IPS-11a (cell line): Measurements from ENCODE around the gene C16orf87.

Experiments used
- H3K4me3 ChIP-seq: one replicate; pipeline ENCODE4 v1.5.1; 2013; ENCODE audit warnings: low read depth, low read length, control low read depth

The C16orf87 gene

DNA sequence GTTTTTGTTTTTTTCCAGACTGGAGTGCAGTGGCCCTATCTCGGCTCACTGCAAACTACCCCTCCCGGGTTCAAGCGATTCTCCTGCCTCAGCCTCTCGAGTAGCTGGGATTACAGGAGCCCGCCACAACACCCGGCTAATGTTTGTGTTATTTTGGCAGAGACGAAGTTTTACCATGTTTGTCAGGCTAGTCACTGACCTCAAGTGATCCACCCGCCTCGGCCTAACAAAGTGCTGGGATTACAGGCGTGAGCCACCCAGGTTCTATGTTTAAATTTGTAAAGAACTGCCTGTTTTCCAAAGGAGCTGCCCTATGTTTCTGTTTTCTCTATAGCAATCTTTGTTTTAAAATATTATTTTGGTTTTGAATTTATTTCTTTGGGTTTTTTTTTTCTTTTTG is 13.8 kb upstream of the C16orf87 start:
- H3K4me3 ChIP-seq: no peak overlapping the region

GRCh38 chr16:46843898-46844642 is 13.1 kb upstream of the C16orf87 start:
- H3K4me3 ChIP-seq: no peak overlapping the region

DNA sequence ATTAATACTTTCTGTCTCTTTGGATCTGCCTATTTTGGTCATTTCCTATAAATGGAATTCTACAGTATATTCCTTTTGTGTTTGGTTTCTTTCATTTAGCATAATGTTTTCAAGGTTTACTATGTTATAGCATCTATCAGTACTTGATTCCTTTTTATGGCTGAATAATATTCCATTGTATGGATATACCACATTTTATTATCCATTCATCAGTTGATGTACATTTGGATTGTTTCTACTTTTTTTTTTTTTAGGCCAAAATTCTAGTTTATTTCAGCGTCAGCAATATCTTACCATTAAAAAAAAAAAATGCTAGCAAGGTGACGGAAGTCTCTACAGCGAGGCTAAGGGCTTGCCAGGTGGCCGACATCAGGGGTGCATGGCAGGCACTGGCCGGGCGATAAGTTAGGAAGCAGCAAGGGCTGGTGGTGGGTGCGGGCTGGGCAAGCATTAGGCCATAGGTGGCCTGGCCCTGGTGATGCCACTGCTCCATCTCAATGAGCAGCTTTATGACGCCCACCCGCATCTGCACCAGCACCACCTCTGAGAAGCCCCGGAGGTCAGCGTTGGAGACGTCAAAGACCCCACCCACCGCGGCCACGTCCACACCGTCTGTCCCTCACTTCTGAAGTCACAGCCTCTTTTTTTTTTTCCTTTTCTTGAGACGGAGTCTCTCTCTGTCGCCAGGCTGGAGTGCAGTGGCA is 11.4 kb upstream of the C16orf87 start:
- H3K4me3 ChIP-seq: no peak overlapping the region

DNA sequence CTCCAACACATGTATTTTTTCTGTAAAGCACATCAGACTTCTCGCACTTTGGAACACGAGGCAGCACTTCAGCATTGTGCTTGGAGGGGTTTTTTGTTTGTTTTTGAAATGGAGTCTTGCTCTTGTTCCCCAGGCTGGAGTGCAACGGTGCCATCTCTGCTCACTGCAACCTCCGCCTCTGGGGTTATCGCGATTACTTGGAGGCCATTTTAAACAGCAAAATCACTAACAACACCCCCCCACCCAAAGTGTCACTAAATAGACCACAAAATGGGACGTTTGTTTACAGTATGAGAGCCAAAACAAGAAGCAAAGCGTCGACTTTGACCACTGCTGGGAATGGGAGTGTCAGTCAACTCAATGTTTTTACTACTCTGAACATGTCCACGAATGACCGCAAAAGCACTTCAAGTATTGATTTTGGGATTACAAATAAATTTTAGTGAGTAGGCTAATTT is 9.0 kb upstream of the C16orf87 start:
- H3K4me3 ChIP-seq: no peak overlapping the region

GRCh38 chr16:46836534-46837530 is 5.9 kb upstream of the C16orf87 start:
- H3K4me3 ChIP-seq: no peak overlapping the region

DNA sequence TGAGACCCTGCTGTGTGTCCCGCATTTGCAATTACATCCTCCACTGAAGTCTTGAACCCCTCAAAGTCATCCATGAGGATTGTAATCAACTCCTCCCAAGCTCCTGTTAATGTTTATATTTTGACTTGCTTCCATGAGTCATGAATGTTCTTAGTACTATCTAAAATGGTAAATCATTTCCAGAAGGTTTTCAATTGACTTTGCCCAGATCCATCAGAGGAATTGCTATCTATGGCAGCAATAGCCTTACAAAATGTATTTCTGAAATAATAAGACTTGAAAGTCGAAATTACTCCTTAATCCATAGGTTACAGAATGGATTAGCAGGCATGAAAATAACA is 2.5 kb upstream of the C16orf87 start:
- H3K4me3 ChIP-seq: no peak overlapping the region

GRCh38 chr16:46832757-46833459 is 1.9 kb upstream of the C16orf87 start:
- H3K4me3 ChIP-seq: no peak overlapping the region

GRCh38 chr16:46830417-46830901 is 521 bp downstream of the C16orf87 start:
- H3K4me3 ChIP-seq: peak overlapping the region; percentile 82

GRCh38 chr16:46828943-46829342 is 2.0 kb downstream of the C16orf87 start:
- no peak overlapping the region for H3K4me3 ChIP-seq

- H3K4me3 ChIP-seq: no peak overlapping the region
These were observed 2.7 kb downstream of the C16orf87 start for GRCh38 chr16:46828292-46828691.

- H3K4me3 ChIP-seq: no peak overlapping the region
These were observed 4.3 kb downstream of the C16orf87 start for GRCh38 chr16:46826631-46827030.

GRCh38 chr16:46822270-46822669 is 8.7 kb downstream of the C16orf87 start:
- H3K4me3 ChIP-seq: no peak overlapping the region

- H3K4me3 ChIP-seq: no peak overlapping the region
These were observed 13.0 kb downstream of the C16orf87 start for GRCh38 chr16:46817961-46818360.

- no peak overlapping the region for H3K4me3 ChIP-seq
These were observed 16.2 kb downstream of the C16orf87 start for GRCh38 chr16:46814790-46815189.

- no peak overlapping the region for H3K4me3 ChIP-seq
These were observed 17.4 kb downstream of the C16orf87 start for GRCh38 chr16:46813611-46814010.

DNA sequence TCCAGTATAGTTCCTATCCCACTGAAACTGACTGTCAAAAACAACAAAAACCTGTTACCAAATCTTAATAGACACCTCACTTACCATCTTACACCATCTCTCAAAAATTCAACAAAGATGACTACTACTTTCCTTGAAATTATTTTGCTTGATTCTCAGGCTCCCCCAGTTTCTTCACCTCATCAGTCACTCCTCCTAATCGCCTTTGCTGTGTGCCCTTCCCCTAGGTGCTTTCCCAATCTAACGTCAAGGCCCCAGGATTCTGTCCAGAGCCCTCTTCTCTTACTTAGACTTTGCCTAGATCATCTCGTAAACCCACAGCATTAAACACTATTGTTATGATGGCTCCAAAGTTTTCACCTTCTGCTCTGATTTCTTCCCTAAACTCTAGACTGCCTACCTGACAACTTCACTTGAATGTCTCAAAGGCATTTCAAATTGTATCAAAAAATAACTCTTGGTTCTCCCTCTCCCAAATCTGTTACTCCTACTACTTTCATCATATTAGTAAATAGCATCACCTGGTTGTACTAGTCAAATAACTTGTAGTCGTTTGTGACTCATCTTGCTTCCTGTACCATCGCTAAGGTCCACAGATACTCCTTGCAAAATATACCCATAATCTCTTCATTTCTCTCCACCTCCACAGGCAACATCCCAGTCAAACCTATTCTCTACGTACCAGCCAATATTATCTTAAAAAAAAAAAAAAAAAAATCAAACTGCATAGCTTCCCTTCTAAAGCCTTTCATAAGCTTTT is 18.0 kb downstream of the C16orf87 start:
- H3K4me3 ChIP-seq: no peak overlapping the region

- H3K4me3 ChIP-seq: no peak overlapping the region
These were observed 19.3 kb downstream of the C16orf87 start for GRCh38 chr16:46811682-46812081.

- H3K4me3 ChIP-seq: no peak overlapping the region
These were observed 22.0 kb downstream of the C16orf87 start for GRCh38 chr16:46808997-46809396.

- H3K4me3 ChIP-seq: no peak overlapping the region
These were observed 23.6 kb downstream of the C16orf87 start for GRCh38 chr16:46807336-46807735.

DNA sequence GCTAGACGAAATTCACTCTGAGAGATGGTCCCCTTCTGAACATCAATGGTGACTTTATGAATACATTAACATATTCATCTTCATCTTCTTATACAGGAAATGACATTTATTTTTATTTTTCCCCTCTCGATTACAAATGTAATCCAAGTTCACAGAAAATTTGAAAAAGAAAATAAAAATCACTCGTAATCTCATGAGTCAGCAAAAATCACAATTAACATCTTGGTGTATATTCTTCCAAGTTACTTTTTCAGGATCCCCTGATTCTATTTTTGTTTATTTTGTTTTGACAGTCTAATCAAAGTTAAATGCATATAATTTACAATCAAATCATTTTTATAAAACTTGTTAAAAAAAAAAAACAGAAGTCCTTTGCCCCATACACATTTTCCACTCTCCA is 27.6 kb downstream of the C16orf87 start:
- no peak overlapping the region for H3K4me3 ChIP-seq
